ENCODE results near the gene PWWP2B.

DNA sequence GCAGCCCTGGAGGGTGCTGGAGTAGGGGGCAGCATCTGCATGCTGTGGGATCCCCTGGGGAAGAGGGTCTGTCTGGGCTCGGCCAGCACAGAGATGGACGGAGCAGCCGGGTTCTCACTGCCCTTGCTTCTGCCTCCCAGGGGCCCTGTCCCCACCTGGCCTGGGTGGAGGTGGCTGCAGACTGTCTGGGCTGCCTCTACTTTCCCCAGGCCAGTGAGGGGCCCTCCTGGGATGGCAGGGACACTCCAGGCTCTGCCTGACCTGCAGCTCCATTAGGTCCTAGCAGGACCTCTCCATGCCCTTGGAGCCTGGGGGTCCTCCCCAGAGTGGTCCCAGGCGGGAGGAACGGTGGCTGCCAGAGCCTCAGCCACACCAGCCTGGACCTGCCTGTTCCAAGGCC, 63.7 kb downstream of the PWWP2B start:
- no peak for TF ChIP-seq CTCF (conservative IDR thresholded peaks at IDR 0.05; ENCODE audit: low read depth in 2 of 2)
- TF ChIP-seq JUNB (IDR thresholded peaks at IDR 0.05; ENCODE audit: unreplicated experiment), result no peak
- no peak for TF ChIP-seq POLR2AphosphoS5 (IDR thresholded peaks at IDR 0.05; ENCODE audit: low read depth)
- TF ChIP-seq, protein P1, sequence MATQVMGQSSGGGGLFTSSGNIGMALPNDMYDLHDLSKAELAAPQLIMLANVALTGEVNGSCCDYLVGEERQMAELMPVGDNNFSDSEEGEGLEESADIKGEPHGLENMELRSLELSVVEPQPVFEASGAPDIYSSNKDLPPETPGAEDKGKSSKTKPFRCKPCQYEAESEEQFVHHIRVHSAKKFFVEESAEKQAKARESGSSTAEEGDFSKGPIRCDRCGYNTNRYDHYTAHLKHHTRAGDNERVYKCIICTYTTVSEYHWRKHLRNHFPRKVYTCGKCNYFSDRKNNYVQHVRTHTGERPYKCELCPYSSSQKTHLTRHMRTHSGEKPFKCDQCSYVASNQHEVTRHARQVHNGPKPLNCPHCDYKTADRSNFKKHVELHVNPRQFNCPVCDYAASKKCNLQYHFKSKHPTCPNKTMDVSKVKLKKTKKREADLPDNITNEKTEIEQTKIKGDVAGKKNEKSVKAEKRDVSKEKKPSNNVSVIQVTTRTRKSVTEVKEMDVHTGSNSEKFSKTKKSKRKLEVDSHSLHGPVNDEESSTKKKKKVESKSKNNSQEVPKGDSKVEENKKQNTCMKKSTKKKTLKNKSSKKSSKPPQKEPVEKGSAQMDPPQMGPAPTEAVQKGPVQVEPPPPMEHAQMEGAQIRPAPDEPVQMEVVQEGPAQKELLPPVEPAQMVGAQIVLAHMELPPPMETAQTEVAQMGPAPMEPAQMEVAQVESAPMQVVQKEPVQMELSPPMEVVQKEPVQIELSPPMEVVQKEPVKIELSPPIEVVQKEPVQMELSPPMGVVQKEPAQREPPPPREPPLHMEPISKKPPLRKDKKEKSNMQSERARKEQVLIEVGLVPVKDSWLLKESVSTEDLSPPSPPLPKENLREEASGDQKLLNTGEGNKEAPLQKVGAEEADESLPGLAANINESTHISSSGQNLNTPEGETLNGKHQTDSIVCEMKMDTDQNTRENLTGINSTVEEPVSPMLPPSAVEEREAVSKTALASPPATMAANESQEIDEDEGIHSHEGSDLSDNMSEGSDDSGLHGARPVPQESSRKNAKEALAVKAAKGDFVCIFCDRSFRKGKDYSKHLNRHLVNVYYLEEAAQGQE (IDR thresholded peaks at IDR 0.05; ENCODE audit: unreplicated experiment), result no peak
- TF ChIP-seq EZH2phosphoT487 (IDR thresholded peaks at IDR 0.05; ENCODE audit: unreplicated experiment), result no peak
- no peak for TF ChIP-seq EZH2 (IDR thresholded peaks at IDR 0.05; ENCODE audit: low read depth, unreplicated experiment)
- TF ChIP-seq ZNF114 (CRISPR knock-in tag; IDR thresholded peaks at IDR 0.05), result no peak
- no peak for TF ChIP-seq ZNF331 (CRISPR knock-in tag; IDR thresholded peaks at IDR 0.05; ENCODE audit: low read depth)
- no peak for TF ChIP-seq NANOG (IDR thresholded peaks at IDR 0.05; ENCODE audit: borderline replicate concordance)
- TF ChIP-seq CREB1 (CRISPR knock-in tag; IDR thresholded peaks at IDR 0.05; ENCODE audit: low read depth), result no peak
- TF ChIP-seq, protein P2, sequence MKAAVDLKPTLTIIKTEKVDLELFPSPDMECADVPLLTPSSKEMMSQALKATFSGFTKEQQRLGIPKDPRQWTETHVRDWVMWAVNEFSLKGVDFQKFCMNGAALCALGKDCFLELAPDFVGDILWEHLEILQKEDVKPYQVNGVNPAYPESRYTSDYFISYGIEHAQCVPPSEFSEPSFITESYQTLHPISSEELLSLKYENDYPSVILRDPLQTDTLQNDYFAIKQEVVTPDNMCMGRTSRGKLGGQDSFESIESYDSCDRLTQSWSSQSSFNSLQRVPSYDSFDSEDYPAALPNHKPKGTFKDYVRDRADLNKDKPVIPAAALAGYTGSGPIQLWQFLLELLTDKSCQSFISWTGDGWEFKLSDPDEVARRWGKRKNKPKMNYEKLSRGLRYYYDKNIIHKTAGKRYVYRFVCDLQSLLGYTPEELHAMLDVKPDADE (IDR thresholded peaks at IDR 0.05), result no peak
